ENCODE results near the gene ASF1B. TPM values are rescaled to one million over a fixed set of nuclear protein-coding genes. Genes with fewer than 3 reads are reported as not detected.

Gene ASF1B
- total and polyA plus RNA-seq, 7 donors: 0.20 to 6.0 (median 0.93) TPM; not detected in 1

- H3K4me3 ChIP-seq: no peak overlapping the region
- no peaks in the 10 kb centered on the region for H3K36me3 ChIP-seq (ENCODE audit: insufficient read depth in 1 of 2, low read depth in 1 of 2)
- intact Hi-C loops (cut with DNase I): loop anchor here in 1 of 2 donors (10.0 kb wide), 1 partner anchor 334 kb away; no protein-coding TSS in a partner anchor
- peaks cover 9% of the 10 kb centered on the region for H3K4me1 ChIP-seq
- H3K27ac ChIP-seq: no peak overlapping the region
- no peak for ATAC-seq
- TF ChIP-seq, protein P1, sequence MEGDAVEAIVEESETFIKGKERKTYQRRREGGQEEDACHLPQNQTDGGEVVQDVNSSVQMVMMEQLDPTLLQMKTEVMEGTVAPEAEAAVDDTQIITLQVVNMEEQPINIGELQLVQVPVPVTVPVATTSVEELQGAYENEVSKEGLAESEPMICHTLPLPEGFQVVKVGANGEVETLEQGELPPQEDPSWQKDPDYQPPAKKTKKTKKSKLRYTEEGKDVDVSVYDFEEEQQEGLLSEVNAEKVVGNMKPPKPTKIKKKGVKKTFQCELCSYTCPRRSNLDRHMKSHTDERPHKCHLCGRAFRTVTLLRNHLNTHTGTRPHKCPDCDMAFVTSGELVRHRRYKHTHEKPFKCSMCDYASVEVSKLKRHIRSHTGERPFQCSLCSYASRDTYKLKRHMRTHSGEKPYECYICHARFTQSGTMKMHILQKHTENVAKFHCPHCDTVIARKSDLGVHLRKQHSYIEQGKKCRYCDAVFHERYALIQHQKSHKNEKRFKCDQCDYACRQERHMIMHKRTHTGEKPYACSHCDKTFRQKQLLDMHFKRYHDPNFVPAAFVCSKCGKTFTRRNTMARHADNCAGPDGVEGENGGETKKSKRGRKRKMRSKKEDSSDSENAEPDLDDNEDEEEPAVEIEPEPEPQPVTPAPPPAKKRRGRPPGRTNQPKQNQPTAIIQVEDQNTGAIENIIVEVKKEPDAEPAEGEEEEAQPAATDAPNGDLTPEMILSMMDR (IDR thresholded peaks at IDR 0.05): no peak
- H3K27me3 ChIP-seq (ENCODE audit: insufficient read depth in 3 of 3, low read length in 2 of 3): no peaks in the 10 kb centered on the region
- 91 to 92% (median 92%) methylated on average over 36 to 47 of the region's 47 CpGs for WGBS, 3 donors
- H3K9me3 ChIP-seq: no peaks in the 10 kb centered on the region
- DNase-seq: no peak
Measured at GRCh38 chr19:14150770-14151661, 14.6 kb upstream of the ASF1B start.

- 51 to 67% (median 65%) methylated on average over 10 of the region's 10 CpGs for WGBS, 3 donors
- H3K9me3 ChIP-seq: no peaks in the 10 kb centered on the region
- H3K4me1 ChIP-seq: peaks cover 9% of the 10 kb centered on the region
- intact Hi-C loops (cut with DNase I): loop anchor here in 1 of 2 donors (10.0 kb wide), 1 partner anchor 335 kb away; no protein-coding TSS in a partner anchor
- TF ChIP-seq, protein P1 (IDR thresholded peaks at IDR 0.05): no peak
- no peaks in the 10 kb centered on the region for H3K36me3 ChIP-seq (ENCODE audit: insufficient read depth in 1 of 2, low read depth in 1 of 2)
- H3K27ac ChIP-seq: peak overlapping the region; percentile 41
- DNase-seq: no peak
- no peak for ATAC-seq
- peak overlapping the region; percentile 22 for H3K4me3 ChIP-seq
- no peaks in the 10 kb centered on the region for H3K27me3 ChIP-seq (ENCODE audit: insufficient read depth in 3 of 3, low read length in 2 of 3)
Measured at GRCh38 chr19:14150041-14150769, 13.8 kb upstream of the ASF1B start.

DNA sequence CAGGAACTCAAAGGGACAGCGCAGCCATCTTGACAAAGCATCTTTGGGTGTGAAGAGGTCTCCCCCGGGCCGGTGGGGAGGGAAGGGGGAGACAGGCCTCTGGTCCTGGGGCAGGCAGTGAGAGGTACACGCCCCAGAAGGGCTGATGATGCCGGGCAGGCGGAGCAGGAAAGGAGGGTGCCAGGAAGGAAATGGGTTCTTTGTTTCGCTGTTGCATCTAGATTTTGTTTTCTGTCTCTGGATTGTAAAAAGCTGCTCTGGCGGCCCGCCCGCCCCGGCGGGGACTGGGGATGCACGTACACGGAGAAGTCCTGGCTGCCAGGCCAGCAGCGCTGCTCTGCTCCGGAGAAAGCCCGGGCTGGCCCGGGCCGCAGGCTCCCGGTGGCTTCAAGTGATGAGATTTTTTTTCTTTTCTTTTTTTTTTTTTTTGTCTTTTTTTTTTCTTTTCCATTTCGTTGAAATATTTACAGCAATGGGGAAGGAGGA is 13.2 kb upstream of the ASF1B start:
- ATAC-seq (peak in 3 of 4 donors; percentile 24 to 48 (median 27)), DNase-seq (peak; percentile 80)
- 23 to 29% (median 27%) methylated on average over 21 of the region's 21 CpGs for WGBS, 3 donors
- intact Hi-C loops (cut with DNase I): loop anchor here (2.0 to 5.0 kb wide), 2 partner anchors 198 to 199 kb away; no protein-coding TSS in a partner anchor
- Histone ChIP-seq H3K9me3 (no peaks in the 10 kb centered on the region), H3K4me3 (peak overlapping the region; percentile 22), H3K27ac (peak overlapping the region; percentile 41), H3K36me3 (ENCODE audit: insufficient read depth in 1 of 2, low read depth in 1 of 2) (no peaks in the 10 kb centered on the region), H3K27me3 (ENCODE audit: insufficient read depth in 3 of 3, low read length in 2 of 3) (no peaks in the 10 kb centered on the region), H3K4me1 (peaks cover 9% of the 10 kb centered on the region)
- TF ChIP-seq, protein P1 (IDR thresholded peaks at IDR 0.05): no peak

DNA sequence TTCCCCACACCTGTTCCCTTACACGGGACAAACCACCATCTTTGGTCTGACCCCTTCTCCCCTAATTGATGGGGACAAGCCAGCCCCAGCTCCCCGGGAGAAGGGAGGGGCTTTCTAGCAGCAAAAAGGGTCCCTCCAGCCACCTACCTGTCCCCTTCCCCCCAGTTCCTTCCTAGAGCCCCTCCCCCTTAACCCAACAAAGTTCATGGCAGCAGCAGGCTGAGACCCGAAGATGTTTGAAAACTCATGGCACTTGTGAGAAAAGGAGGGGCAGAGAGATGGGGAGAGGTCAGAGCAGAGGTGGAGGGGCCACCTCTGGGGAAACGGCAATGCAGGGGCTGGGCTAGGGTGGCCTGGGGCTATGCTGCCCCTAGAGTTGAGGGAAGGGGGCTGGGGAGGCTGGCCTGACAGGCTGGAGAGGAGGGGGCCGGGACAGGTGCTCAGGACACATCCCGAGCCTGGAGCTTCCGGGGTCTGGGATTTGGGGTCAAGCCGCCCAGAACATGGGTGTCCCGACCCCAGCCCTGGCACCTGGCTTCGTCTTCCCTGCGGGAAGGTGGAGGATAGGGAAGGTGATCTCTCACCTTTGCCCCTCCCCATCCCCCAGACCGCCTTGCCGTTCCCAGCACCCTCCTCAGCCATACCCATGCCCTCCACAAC is 12.5 kb upstream of the ASF1B start:
- Histone ChIP-seq H3K27ac (peak overlapping the region; percentile 41), H3K9me3 (no peaks in the 10 kb centered on the region), H3K4me3 (no peak overlapping the region), H3K36me3 (ENCODE audit: insufficient read depth in 1 of 2, low read depth in 1 of 2) (no peaks in the 10 kb centered on the region), H3K4me1 (peaks cover 9% of the 10 kb centered on the region), H3K27me3 (ENCODE audit: insufficient read depth in 3 of 3, low read length in 2 of 3) (no peaks in the 10 kb centered on the region)
- WGBS, 3 donors: 64 to 69% (median 64%) methylated on average over 11 to 13 of the region's 13 CpGs
- intact Hi-C loops (cut with DNase I): loop anchor here (2.0 to 5.0 kb wide), 2 partner anchors 198 to 200 kb away; no protein-coding TSS in a partner anchor
- DNase-seq (no peak), ATAC-seq (no peak)
- TF ChIP-seq, protein P1 (IDR thresholded peaks at IDR 0.05): no peak
